Measurements from ENCODE around the gene TNFRSF1B.

The TNFRSF1B gene

GRCh38 chr1:12161324-12161661, 5.5 kb upstream of the TNFRSF1B start:
- peaks cover 69% of the 10 kb centered on the region for H3K4me1 Mint-ChIP-seq (ENCODE audit: low read depth)
- peak overlapping the region; percentile 81 for H3K27ac Mint-ChIP-seq
- H3K4me3 Mint-ChIP-seq, result peak overlapping the region; percentile 52
- no peaks in the 10 kb centered on the region for H3K9me3 Mint-ChIP-seq (ENCODE audit: low read depth)
- H3K27me3 Mint-ChIP-seq, result no peaks in the 10 kb centered on the region
- H3K36me3 Mint-ChIP-seq, result no peaks in the 10 kb centered on the region

GRCh38 chr1:12161662-12162458, 4.9 kb upstream of the TNFRSF1B start:
- Mint-ChIP-seq H3K27ac (peak overlapping the region; percentile 81), H3K4me3 (peak overlapping the region; percentile 52), H3K27me3 (no peaks in the 10 kb centered on the region), H3K4me1 (ENCODE audit: low read depth) (peaks cover 67% of the 10 kb centered on the region), H3K9me3 (ENCODE audit: low read depth) (no peaks in the 10 kb centered on the region), H3K36me3 (no peaks in the 10 kb centered on the region)

- Mint-ChIP-seq H3K36me3 (peaks cover 2% of the 10 kb centered on the region), H3K4me1 (ENCODE audit: low read depth) (peaks cover 61% of the 10 kb centered on the region)
These were observed 4.2 kb upstream of the TNFRSF1B start for GRCh38 chr1:12162459-12163137.

GRCh38 chr1:12163210-12163609, 3.6 kb upstream of the TNFRSF1B start:
- peak overlapping the region; percentile 41 for H3K4me3 Mint-ChIP-seq
- H3K9me3 Mint-ChIP-seq (ENCODE audit: low read depth), result no peaks in the 10 kb centered on the region
- peaks cover 58% of the 10 kb centered on the region for H3K4me1 Mint-ChIP-seq (ENCODE audit: low read depth)
- peak overlapping the region; percentile 72 for H3K27ac Mint-ChIP-seq
- H3K36me3 Mint-ChIP-seq, result peaks cover 4% of the 10 kb centered on the region
- H3K27me3 Mint-ChIP-seq, result no peaks in the 10 kb centered on the region

More at GRCh38 chr1:12162459-12163137, 4.2 kb upstream of the TNFRSF1B start:
- peak overlapping the region; percentile 52 for H3K4me3 Mint-ChIP-seq
- H3K27ac Mint-ChIP-seq, result peak overlapping the region; percentile 81
- no peaks in the 10 kb centered on the region for H3K9me3 Mint-ChIP-seq (ENCODE audit: low read depth)
- no peaks in the 10 kb centered on the region for H3K27me3 Mint-ChIP-seq

GRCh38 chr1:12164210-12164609, 2.6 kb upstream of the TNFRSF1B start:
- H3K36me3 Mint-ChIP-seq, result peaks cover 4% of the 10 kb centered on the region
- no peaks in the 10 kb centered on the region for H3K9me3 Mint-ChIP-seq (ENCODE audit: low read depth)
- H3K27ac Mint-ChIP-seq, result no peak overlapping the region
- H3K4me3 Mint-ChIP-seq, result no peak overlapping the region
- H3K27me3 Mint-ChIP-seq, result no peaks in the 10 kb centered on the region
- H3K4me1 Mint-ChIP-seq (ENCODE audit: low read depth), result peaks cover 56% of the 10 kb centered on the region

- Mint-ChIP-seq H3K36me3 (peaks cover 5% of the 10 kb centered on the region), H3K27ac (no peak overlapping the region), H3K4me3 (no peak overlapping the region)
These were observed 1.4 kb upstream of the TNFRSF1B start for GRCh38 chr1:12165342-12165741.

GRCh38 chr1:12167493-12168429, 970 bp downstream of the TNFRSF1B start:
- peaks cover 4% of the 10 kb centered on the region for H3K9me3 Mint-ChIP-seq (ENCODE audit: low read depth)
- H3K4me3 Mint-ChIP-seq, result peak overlapping the region; percentile 100
- H3K36me3 Mint-ChIP-seq, result peaks cover 12% of the 10 kb centered on the region
- no peaks in the 10 kb centered on the region for H3K27me3 Mint-ChIP-seq
- H3K27ac Mint-ChIP-seq, result peak overlapping the region; percentile 100
- peaks cover 57% of the 10 kb centered on the region for H3K4me1 Mint-ChIP-seq (ENCODE audit: low read depth)

More at GRCh38 chr1:12165342-12165741, 1.4 kb upstream of the TNFRSF1B start:
- H3K4me1 Mint-ChIP-seq (ENCODE audit: low read depth), result peaks cover 62% of the 10 kb centered on the region
- no peaks in the 10 kb centered on the region for H3K27me3 Mint-ChIP-seq
- H3K9me3 Mint-ChIP-seq (ENCODE audit: low read depth), result no peaks in the 10 kb centered on the region

- H3K4me3 Mint-ChIP-seq, result peak overlapping the region; percentile 100
- peak overlapping the region; percentile 100 for H3K27ac Mint-ChIP-seq
- H3K36me3 Mint-ChIP-seq, result peaks cover 12% of the 10 kb centered on the region
- no peaks in the 10 kb centered on the region for H3K27me3 Mint-ChIP-seq
- H3K4me1 Mint-ChIP-seq (ENCODE audit: low read depth), result peaks cover 56% of the 10 kb centered on the region
- H3K9me3 Mint-ChIP-seq (ENCODE audit: low read depth), result peaks cover 4% of the 10 kb centered on the region
These were observed 1.8 kb downstream of the TNFRSF1B start for GRCh38 chr1:12168451-12169160.

GRCh38 chr1:12169442-12170135, 2.8 kb downstream of the TNFRSF1B start:
- Mint-ChIP-seq H3K27me3 (no peaks in the 10 kb centered on the region), H3K4me3 (peak overlapping the region; percentile 100), H3K4me1 (ENCODE audit: low read depth) (peaks cover 66% of the 10 kb centered on the region), H3K36me3 (peaks cover 14% of the 10 kb centered on the region), H3K27ac (peak overlapping the region; percentile 68), H3K9me3 (ENCODE audit: low read depth) (peaks cover 4% of the 10 kb centered on the region)

GRCh38 chr1:12170263-12170671, 3.5 kb downstream of the TNFRSF1B start:
- Mint-ChIP-seq H3K27ac (peak overlapping the region; percentile 68), H3K36me3 (peaks cover 14% of the 10 kb centered on the region), H3K9me3 (ENCODE audit: low read depth) (peaks cover 4% of the 10 kb centered on the region), H3K4me1 (ENCODE audit: low read depth) (peaks cover 68% of the 10 kb centered on the region), H3K4me3 (peak overlapping the region; percentile 100), H3K27me3 (no peaks in the 10 kb centered on the region)

- peaks cover 77% of the 10 kb centered on the region for H3K4me1 Mint-ChIP-seq (ENCODE audit: low read depth)
- peaks cover 14% of the 10 kb centered on the region for H3K36me3 Mint-ChIP-seq
- H3K27ac Mint-ChIP-seq, result peak overlapping the region; percentile 97
- H3K9me3 Mint-ChIP-seq (ENCODE audit: low read depth), result peaks cover 4% of the 10 kb centered on the region
- peak overlapping the region; percentile 77 for H3K4me3 Mint-ChIP-seq
- no peaks in the 10 kb centered on the region for H3K27me3 Mint-ChIP-seq
These were observed 4.6 kb downstream of the TNFRSF1B start for GRCh38 chr1:12171206-12172041.

- Mint-ChIP-seq H3K9me3 (ENCODE audit: low read depth) (peaks cover 4% of the 10 kb centered on the region), H3K36me3 (peaks cover 16% of the 10 kb centered on the region), H3K4me3 (peak overlapping the region; percentile 77), H3K27ac (peak overlapping the region; percentile 97), H3K27me3 (no peaks in the 10 kb centered on the region), H3K4me1 (ENCODE audit: low read depth) (peaks cover 80% of the 10 kb centered on the region)
These were observed 5.5 kb downstream of the TNFRSF1B start for GRCh38 chr1:12172042-12172851.

All from activated naive CD8-positive, alpha-beta T cell (primary cell).